Measurements from ENCODE around the gene PPP2R2C. TPM values are rescaled to one million over a fixed set of nuclear protein-coding genes. Genes with fewer than 3 reads are reported as not detected.

PPP2R2C gene
- total RNA-seq, 3 donors from 2014 or later = not detected

GRCh38 chr4:6500481-6501140, 28.2 kb upstream of the PPP2R2C start:
- H3K9me3 Mint-ChIP-seq = peaks cover 13% of the 10 kb centered on the region
- DNase-seq (no peak), ATAC-seq (no peak)
- no peaks in the 10 kb centered on the region for H3K36me3 Mint-ChIP-seq (ENCODE audit: insufficient read depth)
- H3K4me3 Mint-ChIP-seq = no peak overlapping the region
- peaks cover 32% of the 10 kb centered on the region for H3K27me3 Mint-ChIP-seq (ENCODE audit: low read depth)
- H3K4me1 Mint-ChIP-seq (ENCODE audit: low read depth) = no peaks in the 10 kb centered on the region

GRCh38 chr4:6499238-6499600, 26.8 kb upstream of the PPP2R2C start:
- H3K4me3 Mint-ChIP-seq = no peak overlapping the region
- DNase-seq (no peak), ATAC-seq (no peak)
- peaks cover 7% of the 10 kb centered on the region for H3K9me3 Mint-ChIP-seq
- H3K27me3 Mint-ChIP-seq (ENCODE audit: low read depth) = peaks cover 36% of the 10 kb centered on the region
- H3K36me3 Mint-ChIP-seq (ENCODE audit: insufficient read depth) = no peaks in the 10 kb centered on the region
- H3K4me1 Mint-ChIP-seq (ENCODE audit: low read depth) = no peaks in the 10 kb centered on the region

- Mint-ChIP-seq H3K4me1 (ENCODE audit: low read depth) (no peaks in the 10 kb centered on the region), H3K9me3 (peaks cover 4% of the 10 kb centered on the region), H3K4me3 (no peak overlapping the region), H3K27me3 (ENCODE audit: low read depth) (peaks cover 41% of the 10 kb centered on the region), H3K36me3 (ENCODE audit: insufficient read depth) (no peaks in the 10 kb centered on the region)
- DNase-seq = no peak
- no peak for ATAC-seq
Observed at GRCh38 chr4:6498511-6499237, 26.3 kb upstream of the PPP2R2C start.

- DNase-seq = no peak
- Mint-ChIP-seq H3K36me3 (ENCODE audit: insufficient read depth) (no peaks in the 10 kb centered on the region), H3K9me3 (no peaks in the 10 kb centered on the region), H3K27me3 (ENCODE audit: low read depth) (peaks cover 45% of the 10 kb centered on the region), H3K4me3 (no peak overlapping the region), H3K4me1 (ENCODE audit: low read depth) (no peaks in the 10 kb centered on the region)
- no peak for ATAC-seq
Observed at GRCh38 chr4:6497796-6498195, 25.4 kb upstream of the PPP2R2C start.

GRCh38 chr4:6495736-6496135, 23.3 kb upstream of the PPP2R2C start:
- DNase-seq (no peak), ATAC-seq (no peak)
- no peaks in the 10 kb centered on the region for H3K36me3 Mint-ChIP-seq (ENCODE audit: insufficient read depth)
- no peak overlapping the region for H3K4me3 Mint-ChIP-seq
- peaks cover 48% of the 10 kb centered on the region for H3K27me3 Mint-ChIP-seq (ENCODE audit: low read depth)
- no peaks in the 10 kb centered on the region for H3K4me1 Mint-ChIP-seq (ENCODE audit: low read depth)
- H3K9me3 Mint-ChIP-seq = no peaks in the 10 kb centered on the region

GRCh38 chr4:6495296-6495590, 22.8 kb upstream of the PPP2R2C start:
- no peak for ATAC-seq
- H3K36me3 Mint-ChIP-seq (ENCODE audit: insufficient read depth) = no peaks in the 10 kb centered on the region
- H3K4me3 Mint-ChIP-seq = no peak overlapping the region
- no peaks in the 10 kb centered on the region for H3K9me3 Mint-ChIP-seq
- no peaks in the 10 kb centered on the region for H3K4me1 Mint-ChIP-seq (ENCODE audit: low read depth)
- peaks cover 49% of the 10 kb centered on the region for H3K27me3 Mint-ChIP-seq (ENCODE audit: low read depth)
- DNase-seq = no peak

GRCh38 chr4:6494431-6495295, 22.2 kb upstream of the PPP2R2C start:
- DNase-seq (no peak), ATAC-seq (no peak)
- no peaks in the 10 kb centered on the region for H3K36me3 Mint-ChIP-seq (ENCODE audit: insufficient read depth)
- no peaks in the 10 kb centered on the region for H3K4me1 Mint-ChIP-seq (ENCODE audit: low read depth)
- no peaks in the 10 kb centered on the region for H3K9me3 Mint-ChIP-seq
- H3K27me3 Mint-ChIP-seq (ENCODE audit: low read depth) = peaks cover 48% of the 10 kb centered on the region
- no peak overlapping the region for H3K4me3 Mint-ChIP-seq

- H3K4me3 Mint-ChIP-seq = no peak overlapping the region
- no peaks in the 10 kb centered on the region for H3K36me3 Mint-ChIP-seq (ENCODE audit: insufficient read depth)
- no peaks in the 10 kb centered on the region for H3K9me3 Mint-ChIP-seq
- no peak for DNase-seq
- ATAC-seq = no peak
- H3K27me3 Mint-ChIP-seq (ENCODE audit: low read depth) = peaks cover 52% of the 10 kb centered on the region
- no peaks in the 10 kb centered on the region for H3K4me1 Mint-ChIP-seq (ENCODE audit: low read depth)
Observed at GRCh38 chr4:6493658-6494304, 21.4 kb upstream of the PPP2R2C start.

GRCh38 chr4:6492861-6493657, 20.6 kb upstream of the PPP2R2C start:
- H3K4me3 Mint-ChIP-seq = no peak overlapping the region
- H3K4me1 Mint-ChIP-seq (ENCODE audit: low read depth) = no peaks in the 10 kb centered on the region
- peaks cover 54% of the 10 kb centered on the region for H3K27me3 Mint-ChIP-seq (ENCODE audit: low read depth)
- DNase-seq = no peak
- ATAC-seq = no peak
- H3K9me3 Mint-ChIP-seq = peaks cover 2% of the 10 kb centered on the region
- no peaks in the 10 kb centered on the region for H3K36me3 Mint-ChIP-seq (ENCODE audit: insufficient read depth)

- Mint-ChIP-seq H3K36me3 (ENCODE audit: insufficient read depth) (no peaks in the 10 kb centered on the region), H3K9me3 (peaks cover 10% of the 10 kb centered on the region), H3K4me3 (no peak overlapping the region), H3K4me1 (ENCODE audit: low read depth) (no peaks in the 10 kb centered on the region), H3K27me3 (ENCODE audit: low read depth) (peaks cover 54% of the 10 kb centered on the region)
- ATAC-seq (no peak), DNase-seq (no peak)
Observed at GRCh38 chr4:6492027-6492590, 19.7 kb upstream of the PPP2R2C start.

- Mint-ChIP-seq H3K27me3 (ENCODE audit: low read depth) (peaks cover 52% of the 10 kb centered on the region), H3K9me3 (peaks cover 16% of the 10 kb centered on the region), H3K4me1 (ENCODE audit: low read depth) (no peaks in the 10 kb centered on the region), H3K4me3 (no peak overlapping the region), H3K36me3 (ENCODE audit: insufficient read depth) (no peaks in the 10 kb centered on the region)
- DNase-seq (no peak), ATAC-seq (no peak)
Observed at GRCh38 chr4:6491235-6491634, 18.8 kb upstream of the PPP2R2C start.

- ATAC-seq = no peak
- H3K27me3 Mint-ChIP-seq (ENCODE audit: low read depth) = peaks cover 48% of the 10 kb centered on the region
- H3K4me1 Mint-ChIP-seq (ENCODE audit: low read depth) = no peaks in the 10 kb centered on the region
- DNase-seq = no peak
- H3K36me3 Mint-ChIP-seq (ENCODE audit: insufficient read depth) = no peaks in the 10 kb centered on the region
- no peak overlapping the region for H3K4me3 Mint-ChIP-seq
- H3K9me3 Mint-ChIP-seq = peaks cover 27% of the 10 kb centered on the region
Observed at GRCh38 chr4:6489927-6490326, 17.5 kb upstream of the PPP2R2C start.

GRCh38 chr4:6487466-6487865, 15.1 kb upstream of the PPP2R2C start:
- peaks cover 32% of the 10 kb centered on the region for H3K9me3 Mint-ChIP-seq
- no peaks in the 10 kb centered on the region for H3K4me1 Mint-ChIP-seq (ENCODE audit: low read depth)
- peaks cover 31% of the 10 kb centered on the region for H3K27me3 Mint-ChIP-seq (ENCODE audit: low read depth)
- DNase-seq (no peak), ATAC-seq (no peak)
- H3K4me3 Mint-ChIP-seq = no peak overlapping the region
- H3K36me3 Mint-ChIP-seq (ENCODE audit: insufficient read depth) = no peaks in the 10 kb centered on the region

All from activated T-cell treated with anti-CD3 and anti-CD28 coated beads, Interleukin-2, amount 50 U/mL, for 4 hours (primary cell).